Left ventricle myocardium inferior (tissue), 1 donor: ENCODE results near the gene GYS2. TPM values are rescaled to one million over a fixed set of nuclear protein-coding genes. Genes with fewer than 3 reads are reported as not detected.
A peak's percentile ranks its signal among the peaks of the same experiment; 100 is the strongest.
"Not testable (repeated sequence)": the region's sequence is repeated elsewhere in the genome, so short reads cannot be mapped to it uniquely, and the experiment has no call there.

Source experiments
- DNase-seq: peaks from one replicate; pipeline ENCODE4 v3.0.0-alpha.2; 2020
- H3K27ac ChIP-seq: fragments of 200-600 bp; replicated peaks from 2 replicates; pipeline ENCODE4 v1.8.0; 2021
- H3K27me3 ChIP-seq: fragments of 200-600 bp; 2 replicates; pipeline ENCODE4 v1.8.0; 2021; ENCODE audit warnings: low read depth
- H3K36me3 ChIP-seq: fragments of 200-600 bp; 2 replicates; pipeline ENCODE4 v1.8.0; 2021
- H3K4me1 ChIP-seq: fragments of 200-600 bp; 2 replicates; pipeline ENCODE4 v1.8.0; 2021
- H3K4me3 ChIP-seq: fragments of 200-600 bp; 2 replicates; pipeline ENCODE4 v1.8.0; 2021; ENCODE audit warnings: mild to moderate bottlenecking, moderate library complexity
- H3K9me3 ChIP-seq: fragments of 200-600 bp; replicated peaks from 2 replicates; pipeline ENCODE4 v1.8.0; 2021
- CTCF ChIP-seq: fragments of 200-600 bp; IDR thresholded peaks from 2 replicates; pipeline ENCODE4 v1.8.0; 2021; ENCODE audit warnings: antibody characterized with exemption, mild to moderate bottlenecking, borderline replicate concordance
- intact Hi-C: fragments of 100-400 bp; cut with micrococcal nuclease; formaldehyde crosslinking; loops from one replicate; pipeline ENCODE4 v1.11.0; 2022
- total RNA-seq: library from RNA; stranded (reverse); fragmentation: NEBNext Ultra II Directional; extraction: Animal tissue kit (Norgen Biotek cat#: 25700); gene quantifications from one replicate; pipeline ENCODE4 v1.2.1, GENCODE V29; 2021
- donor health status: DM: no; HTN: yes; CAD: no; lungs with severe emphysema.

GYS2 gene
- total RNA-seq, 1 donor from 2014 or later = not detected

GRCh38 chr12:21647179-21647578, 42.5 kb upstream of the GYS2 start:
- intact Hi-C loops = no loop called here
- Histone ChIP-seq H3K27ac (peak overlapping the region; percentile 75), H3K4me3 (no peak overlapping the region), H3K4me1 (peaks cover 95% of the 10 kb centered on the region), H3K36me3 (peaks cover 81% of the 10 kb centered on the region), H3K9me3 (no peaks in the 10 kb centered on the region), H3K27me3 (no peaks in the 10 kb centered on the region)
- no peak for DNase-seq
- TF ChIP-seq CTCF = no peak

- H3K9me3 ChIP-seq, DNase-seq, intact Hi-C loops, H3K27me3 ChIP-seq, H3K4me3 ChIP-seq: not testable (repeated sequence)
- H3K27ac ChIP-seq = peak overlapping the region; percentile 75
- peaks cover 79% of the 10 kb centered on the region for H3K36me3 ChIP-seq
- H3K4me1 ChIP-seq = peaks cover 93% of the 10 kb centered on the region
These were observed 40.4 kb upstream of the GYS2 start for GRCh38 chr12:21645041-21645500.

- DNase-seq = no peak
- intact Hi-C loops = no loop called here
- TF ChIP-seq CTCF = no peak
- Histone ChIP-seq H3K4me1 (peaks cover 94% of the 10 kb centered on the region), H3K27me3 (no peaks in the 10 kb centered on the region), H3K36me3 (peaks cover 79% of the 10 kb centered on the region), H3K4me3 (no peak overlapping the region), H3K27ac (peak overlapping the region; percentile 75), H3K9me3 (no peaks in the 10 kb centered on the region)
These were observed 39.9 kb upstream of the GYS2 start for GRCh38 chr12:21644516-21644915.

- H3K4me1 ChIP-seq = peaks cover 94% of the 10 kb centered on the region
- peak overlapping the region; percentile 75 for H3K27ac ChIP-seq
- no peaks in the 10 kb centered on the region for H3K9me3 ChIP-seq
- peaks cover 73% of the 10 kb centered on the region for H3K36me3 ChIP-seq
- no peaks in the 10 kb centered on the region for H3K27me3 ChIP-seq
- TF ChIP-seq CTCF = no peak
- intact Hi-C loops = no loop called here
- no peak for DNase-seq
- no peak overlapping the region for H3K4me3 ChIP-seq
These were observed 39.1 kb upstream of the GYS2 start for GRCh38 chr12:21643758-21644157.

- Histone ChIP-seq H3K27me3 (no peaks in the 10 kb centered on the region), H3K27ac (peak overlapping the region; percentile 75), H3K36me3 (peaks cover 75% of the 10 kb centered on the region), H3K4me1 (peaks cover 94% of the 10 kb centered on the region), H3K9me3 (no peaks in the 10 kb centered on the region), H3K4me3 (no peak overlapping the region)
- no peak for TF ChIP-seq CTCF
- intact Hi-C loops = no loop called here
- DNase-seq = no peak
These were observed 38.2 kb upstream of the GYS2 start for GRCh38 chr12:21642707-21643389.

- Histone ChIP-seq H3K27ac (peak overlapping the region; percentile 69), H3K36me3 (peaks cover 75% of the 10 kb centered on the region)
- intact Hi-C loops = no loop called here
These were observed 33.6 kb upstream of the GYS2 start for GRCh38 chr12:21638054-21638891.

More at GRCh38 chr12:21638054-21638891, 33.6 kb upstream of the GYS2 start:
- no peak for TF ChIP-seq CTCF
- Histone ChIP-seq H3K4me1 (peaks cover 61% of the 10 kb centered on the region), H3K4me3 (no peak overlapping the region), H3K27me3 (no peaks in the 10 kb centered on the region), H3K9me3 (no peaks in the 10 kb centered on the region)
- DNase-seq = no peak
